EH (cell line): ENCODE measurements around the gene FRAT2.

Experiments used
- DNase-seq: peaks from one replicate; pipeline ENCODE4 v3.0.0-alpha.2; 2015; ENCODE audit warnings: low read depth

The FRAT2 gene

GRCh38 chr10:97334370-97335175, at the start of gene FRAT2:
FRAT2 (minus strand) TSS chr10:97334729; CDS start chr10:97334572, 157 bp downstream.
- DNase-seq = peak; percentile 90

GRCh38 chr10:97384156-97384555, 49.6 kb upstream of the FRAT2 start:
- DNase-seq = no peak

- no peak for DNase-seq
Observed at GRCh38 chr10:97383159-97383558, 48.6 kb upstream of the FRAT2 start.

- no peak for DNase-seq
Observed at GRCh38 chr10:97381626-97382025, 47.1 kb upstream of the FRAT2 start.

- no peak for DNase-seq
Observed at GRCh38 chr10:97380516-97380915, 46.0 kb upstream of the FRAT2 start.

- no peak for DNase-seq
Observed at GRCh38 chr10:97378933-97379921, 44.7 kb upstream of the FRAT2 start.

- no peak for DNase-seq
Observed at GRCh38 chr10:97376413-97376812, 41.9 kb upstream of the FRAT2 start.

GRCh38 chr10:97373456-97373855, 38.9 kb upstream of the FRAT2 start:
- DNase-seq = no peak

- no peak for DNase-seq
Observed at GRCh38 chr10:97372233-97372875, 37.8 kb upstream of the FRAT2 start.

- no peak for DNase-seq
Observed at GRCh38 chr10:97371696-97372095, 37.2 kb upstream of the FRAT2 start.

- no peak for DNase-seq
Observed at GRCh38 chr10:97367126-97367649, 32.7 kb upstream of the FRAT2 start.

GRCh38 chr10:97366572-97366971, 32.0 kb upstream of the FRAT2 start:
- no peak for DNase-seq

GRCh38 chr10:97365761-97366351, 31.3 kb upstream of the FRAT2 start:
- DNase-seq = no peak

- no peak for DNase-seq
Observed at GRCh38 chr10:97363071-97363470, 28.5 kb upstream of the FRAT2 start.

GRCh38 chr10:97362310-97363033, 27.9 kb upstream of the FRAT2 start:
- DNase-seq = no peak

- no peak for DNase-seq
Observed at GRCh38 chr10:97361537-97361901, 27.0 kb upstream of the FRAT2 start.

GRCh38 chr10:97360705-97361536, 26.4 kb upstream of the FRAT2 start:
- DNase-seq = no peak

GRCh38 chr10:97358781-97359180, 24.3 kb upstream of the FRAT2 start:
- DNase-seq = no peak

GRCh38 chr10:97358349-97358748, 23.8 kb upstream of the FRAT2 start:
- no peak for DNase-seq

- no peak for DNase-seq
Observed at GRCh38 chr10:97356918-97357317, 22.4 kb upstream of the FRAT2 start.
